Midbrain (tissue), 1 donor: Measurements from ENCODE around the gene HOXD12.

ENCODE experiments used
- DNase-seq: peaks from one replicate; lab custom pipeline; 2025; lab: John Stamatoyannopoulos, UW

The HOXD12 gene, protein sequence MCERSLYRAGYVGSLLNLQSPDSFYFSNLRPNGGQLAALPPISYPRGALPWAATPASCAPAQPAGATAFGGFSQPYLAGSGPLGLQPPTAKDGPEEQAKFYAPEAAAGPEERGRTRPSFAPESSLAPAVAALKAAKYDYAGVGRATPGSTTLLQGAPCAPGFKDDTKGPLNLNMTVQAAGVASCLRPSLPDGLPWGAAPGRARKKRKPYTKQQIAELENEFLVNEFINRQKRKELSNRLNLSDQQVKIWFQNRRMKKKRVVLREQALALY

DNA sequence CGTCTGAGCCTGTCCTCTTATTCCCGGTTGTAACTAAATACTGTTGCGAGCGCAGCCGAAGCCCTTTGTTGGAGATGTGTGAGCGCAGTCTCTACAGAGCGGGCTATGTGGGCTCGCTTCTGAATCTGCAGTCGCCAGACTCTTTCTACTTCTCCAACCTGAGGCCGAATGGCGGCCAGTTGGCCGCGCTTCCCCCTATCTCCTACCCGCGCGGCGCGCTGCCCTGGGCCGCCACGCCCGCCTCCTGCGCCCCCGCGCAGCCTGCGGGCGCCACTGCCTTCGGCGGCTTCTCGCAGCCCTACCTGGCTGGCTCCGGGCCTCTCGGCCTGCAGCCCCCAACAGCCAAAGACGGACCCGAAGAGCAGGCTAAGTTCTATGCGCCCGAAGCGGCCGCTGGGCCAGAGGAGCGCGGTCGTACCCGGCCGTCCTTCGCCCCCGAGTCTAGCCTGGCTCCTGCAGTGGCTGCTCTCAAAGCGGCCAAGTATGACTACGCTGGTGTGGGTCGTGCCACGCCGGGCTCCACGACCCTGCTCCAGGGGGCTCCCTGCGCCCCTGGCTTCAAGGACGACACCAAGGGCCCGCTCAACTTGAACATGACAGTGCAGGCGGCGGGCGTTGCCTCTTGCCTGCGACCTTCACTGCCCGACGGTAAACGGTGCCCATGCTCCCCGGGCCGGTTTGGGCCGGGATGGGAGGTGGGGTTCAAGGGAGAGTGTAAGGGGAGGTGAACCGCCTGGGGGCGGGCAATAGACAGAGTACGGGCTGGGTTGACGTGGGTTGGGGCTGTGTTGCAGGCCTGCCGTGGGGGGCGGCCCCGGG, at the start of gene HOXD12:
TSS of gene HOXD12 (plus strand) at position 68 of the 819 bp plus-strand sequence. CDS start at position 75, 7 bp downstream.
- no peak for DNase-seq

DNA sequence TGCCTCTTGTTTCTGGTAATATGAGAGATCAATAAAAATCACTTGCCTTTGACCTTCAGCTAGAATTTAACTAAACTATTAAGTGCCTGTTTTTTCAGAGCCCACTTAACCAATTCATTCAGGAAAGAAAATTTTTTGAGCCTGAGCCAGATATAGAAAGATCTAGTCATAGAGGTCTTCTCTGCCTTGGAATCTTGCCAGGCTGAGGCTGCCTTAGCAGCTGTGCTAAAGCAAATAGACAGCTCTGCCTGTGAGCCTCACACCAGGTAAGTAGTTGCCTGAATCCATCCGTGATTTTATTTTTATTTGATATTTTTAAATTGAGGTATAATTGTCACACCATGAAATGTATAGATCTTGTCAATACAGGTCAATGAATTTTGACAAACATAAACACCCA, 43.2 kb upstream of the HOXD12 start:
- DNase-seq: no peak

DNA sequence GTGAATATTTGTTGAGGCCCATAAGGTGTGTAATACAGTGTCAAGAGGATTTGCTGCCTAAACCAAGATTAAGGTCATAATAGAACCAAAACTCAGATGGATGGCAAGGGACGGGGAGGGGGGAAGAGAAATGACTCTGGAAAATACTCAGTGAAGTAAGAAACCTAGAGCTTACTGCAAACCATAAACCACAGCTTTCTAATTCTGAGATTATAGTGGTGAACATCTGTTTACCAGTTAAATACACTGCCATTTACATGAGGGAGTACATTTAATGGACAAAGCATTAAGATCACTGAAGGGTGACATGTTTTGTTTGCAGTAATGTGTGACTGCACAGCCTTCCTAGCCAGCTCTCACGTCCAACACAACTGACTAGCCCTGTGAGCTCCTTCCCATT, 35.6 kb upstream of the HOXD12 start:
- DNase-seq: no peak

DNA sequence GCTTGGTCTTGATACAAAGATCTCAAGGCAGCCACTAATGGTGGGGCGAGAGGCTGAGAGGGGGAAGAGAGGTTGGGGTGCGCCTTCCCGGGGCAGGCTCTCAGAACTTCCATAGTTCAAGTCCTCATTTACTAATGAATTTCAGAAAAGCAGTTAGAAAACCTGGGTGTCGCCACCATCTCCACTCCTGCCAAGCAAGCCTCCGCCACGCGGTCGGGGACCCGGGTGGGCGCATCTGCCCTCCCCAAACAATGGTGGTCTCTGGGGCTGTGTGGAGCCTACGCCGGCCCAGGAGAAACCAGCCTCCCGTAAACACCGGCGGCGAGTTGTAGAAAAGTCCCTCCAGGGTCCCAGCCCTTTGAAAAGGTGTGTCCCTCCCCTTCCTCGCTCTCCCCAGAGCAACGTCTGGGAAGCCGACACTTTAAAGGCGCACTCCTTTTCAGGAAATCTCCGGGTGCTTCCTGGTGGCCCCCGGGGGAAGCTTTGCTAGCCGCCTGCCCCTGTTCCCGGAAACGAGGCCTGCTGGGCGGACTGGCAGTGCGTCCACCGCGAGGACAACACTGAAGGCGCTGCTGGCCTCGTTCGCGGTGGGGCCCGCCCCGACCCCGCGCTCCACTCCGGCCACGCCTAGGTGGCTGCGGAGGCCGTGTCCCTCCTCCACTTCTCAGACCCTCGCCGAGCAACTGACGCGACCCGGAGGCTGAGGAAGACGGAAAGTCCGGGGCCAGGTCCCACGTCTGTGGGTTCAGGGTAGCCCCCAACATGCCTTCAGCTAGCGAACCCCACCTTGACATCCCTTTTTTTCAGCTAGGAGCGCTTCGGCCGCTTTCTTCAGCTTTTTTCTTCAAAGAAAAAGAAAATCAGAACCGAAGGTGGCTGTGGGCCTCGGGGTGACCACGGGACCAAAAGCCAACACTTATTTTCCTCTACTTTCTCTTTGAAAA, 32.7 kb upstream of the HOXD12 start:
- DNase-seq: no peak

DNA sequence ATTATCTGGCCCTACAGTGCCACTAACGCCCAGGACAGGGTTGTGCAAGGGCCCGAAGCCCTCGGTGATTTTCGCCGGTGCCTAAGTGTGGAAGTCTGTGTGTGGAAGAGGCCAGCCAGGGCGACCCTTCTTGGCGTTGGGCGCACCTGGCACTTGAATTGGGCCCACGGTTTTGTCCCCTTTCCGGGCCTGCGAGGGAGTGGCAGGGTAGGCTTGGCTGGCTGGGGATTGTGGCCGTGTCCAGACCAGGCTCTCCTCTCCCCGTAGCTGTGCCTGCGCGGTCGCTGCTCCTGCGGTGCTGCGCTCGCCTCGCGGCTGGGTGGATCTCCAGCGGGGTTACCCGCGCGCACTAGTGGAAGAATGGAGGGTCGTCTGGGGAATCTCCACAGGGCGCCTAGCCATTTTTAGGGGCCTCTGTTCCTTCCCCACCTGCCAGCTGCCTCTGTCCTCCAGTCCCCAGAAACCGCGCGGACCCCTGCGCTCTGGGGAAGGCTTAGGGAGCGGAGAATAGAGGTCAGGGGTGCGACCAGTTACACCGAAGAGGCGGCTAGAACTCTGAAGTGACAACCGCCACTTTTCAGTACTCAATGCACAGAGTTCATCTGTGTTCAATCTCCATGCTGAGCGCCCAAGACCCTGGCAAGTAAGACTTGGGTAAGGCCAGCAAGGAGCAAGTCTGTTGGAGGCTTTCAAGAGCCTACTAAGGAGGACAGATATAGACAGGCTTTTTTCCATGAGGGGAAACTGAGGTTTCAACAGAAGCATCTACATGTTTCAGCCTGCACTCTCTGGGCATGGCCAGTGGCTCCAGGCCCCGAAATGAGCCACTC, 31.8 kb upstream of the HOXD12 start:
- DNase-seq: no peak

DNA sequence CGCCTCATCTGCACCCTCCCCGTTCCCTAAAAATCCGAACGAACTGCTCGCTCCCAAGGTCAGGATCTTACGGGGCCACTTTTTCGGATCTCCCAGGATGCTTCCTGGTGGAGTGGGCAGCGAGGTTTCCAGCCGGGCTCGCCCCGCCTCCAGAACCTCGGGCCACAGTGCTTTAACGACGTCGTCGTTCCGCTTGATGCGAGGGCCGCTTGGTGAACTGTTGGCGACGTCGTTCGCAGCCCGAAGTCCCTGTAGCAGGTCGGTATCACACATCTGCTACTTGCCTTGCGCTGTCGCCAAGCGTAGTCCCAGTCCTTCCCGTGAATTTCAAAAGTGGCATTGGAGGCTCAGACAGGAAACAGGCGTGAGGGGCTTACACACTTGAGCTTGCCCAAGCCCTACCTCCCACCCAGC, 31.2 kb upstream of the HOXD12 start:
- DNase-seq: no peak

DNA sequence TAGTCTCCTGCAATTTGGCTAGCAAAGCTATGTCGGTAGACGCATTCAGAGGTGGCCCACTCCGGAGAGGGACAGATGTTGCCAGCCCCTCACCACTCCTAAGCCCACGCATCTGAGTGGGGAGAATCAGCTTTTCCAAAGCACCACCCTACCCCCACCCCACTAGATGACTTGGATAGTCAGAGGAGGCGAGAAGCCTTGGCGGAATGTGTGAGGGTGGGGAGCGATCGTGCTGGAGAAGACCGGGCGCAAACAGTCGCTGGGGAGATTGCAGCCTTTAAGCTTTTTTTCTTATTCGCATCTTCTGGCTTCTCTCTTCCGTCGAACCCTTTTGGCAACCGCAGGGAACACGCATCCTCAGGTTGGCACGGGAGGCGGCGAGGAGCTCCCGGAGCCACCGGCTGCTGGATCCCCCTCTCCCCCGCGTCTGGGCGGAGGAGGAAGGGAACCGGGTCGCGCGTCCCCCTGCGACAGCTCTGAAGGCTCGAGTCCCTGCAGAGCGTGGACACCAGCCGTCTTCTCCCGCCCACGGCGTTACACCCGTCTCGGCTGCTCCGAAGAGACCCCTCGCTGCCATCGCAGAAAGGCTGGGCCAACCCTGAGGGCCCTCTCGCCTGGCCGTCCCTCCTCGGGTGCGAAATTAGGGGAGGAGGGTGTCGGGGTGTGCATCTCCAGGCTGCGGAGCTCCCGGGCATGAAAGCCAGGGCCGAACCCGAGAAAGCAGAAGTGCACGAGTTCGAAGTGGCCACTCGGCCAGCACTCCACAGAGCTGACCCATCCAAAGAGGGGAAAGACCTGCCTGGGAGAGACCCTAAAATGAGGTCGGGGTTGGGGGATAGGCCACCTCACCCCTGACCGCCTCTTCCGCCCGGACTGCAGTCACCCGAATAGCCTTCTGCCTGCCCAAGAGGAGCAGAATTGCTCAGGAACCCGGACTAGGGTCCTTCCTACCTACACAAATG, 28.0 kb upstream of the HOXD12 start:
- no peak for DNase-seq

DNA sequence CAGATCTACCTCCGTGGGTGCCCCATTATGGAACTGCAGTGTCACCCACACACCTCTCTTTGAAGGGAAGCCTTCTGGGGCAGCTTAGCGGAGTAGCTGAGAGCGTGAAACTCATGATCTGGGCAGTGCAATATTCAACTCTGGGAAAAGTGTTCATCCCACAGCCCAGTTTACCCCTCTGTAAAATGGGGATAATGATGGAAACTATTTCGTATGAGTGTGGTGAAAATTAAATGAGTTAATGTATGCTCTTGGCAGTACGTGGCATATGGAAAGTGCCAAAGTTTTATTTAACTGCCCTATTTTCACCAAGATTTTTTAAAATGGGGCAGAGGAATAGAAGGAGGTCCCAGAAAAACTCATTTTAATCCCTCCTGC, 27.3 kb upstream of the HOXD12 start:
- DNase-seq: no peak

DNA sequence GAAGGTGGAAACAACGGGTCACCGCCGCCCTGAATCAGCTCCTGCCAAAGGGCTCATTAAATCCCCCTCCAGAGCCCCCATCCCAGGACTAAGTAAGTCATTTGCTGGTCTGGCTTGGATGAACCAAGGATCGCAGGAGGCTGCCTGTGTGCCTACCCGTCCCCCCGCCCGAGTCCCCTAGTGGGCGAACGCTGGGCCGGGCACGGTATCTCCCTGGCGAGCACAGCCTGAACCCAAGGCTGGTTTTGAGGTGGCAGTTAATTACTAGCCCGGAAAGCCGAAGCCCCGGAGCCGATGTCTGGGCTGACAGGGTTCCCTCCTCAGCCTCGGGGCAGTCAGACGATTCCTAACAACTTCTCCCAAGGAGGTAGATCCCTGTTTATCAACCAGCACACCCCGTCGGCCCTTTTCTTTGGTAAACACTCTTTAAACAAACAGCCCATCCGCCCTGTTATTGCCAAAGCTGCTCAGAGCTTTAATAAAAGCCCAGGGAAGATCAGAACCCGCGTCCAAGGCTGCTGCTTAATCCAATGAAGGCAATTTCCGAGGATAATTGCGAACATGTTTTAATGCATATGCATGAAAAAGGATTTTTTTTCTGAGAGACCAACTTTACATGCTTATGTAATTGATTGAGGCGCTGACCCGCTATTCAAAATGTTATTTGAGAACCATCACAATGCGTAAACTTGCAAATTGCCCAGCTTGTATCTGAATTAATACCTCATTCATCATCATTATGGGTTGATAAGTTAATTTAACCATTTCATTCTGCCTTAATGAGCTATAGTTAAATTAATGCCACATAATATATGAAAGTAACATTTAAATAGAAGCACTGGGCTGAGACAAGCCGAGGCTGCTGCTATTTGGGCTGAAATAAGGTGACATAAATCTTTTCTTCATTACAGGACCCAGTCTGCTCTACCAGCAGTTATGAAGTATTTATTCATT, 26.4 kb upstream of the HOXD12 start:
- no peak for DNase-seq

DNA sequence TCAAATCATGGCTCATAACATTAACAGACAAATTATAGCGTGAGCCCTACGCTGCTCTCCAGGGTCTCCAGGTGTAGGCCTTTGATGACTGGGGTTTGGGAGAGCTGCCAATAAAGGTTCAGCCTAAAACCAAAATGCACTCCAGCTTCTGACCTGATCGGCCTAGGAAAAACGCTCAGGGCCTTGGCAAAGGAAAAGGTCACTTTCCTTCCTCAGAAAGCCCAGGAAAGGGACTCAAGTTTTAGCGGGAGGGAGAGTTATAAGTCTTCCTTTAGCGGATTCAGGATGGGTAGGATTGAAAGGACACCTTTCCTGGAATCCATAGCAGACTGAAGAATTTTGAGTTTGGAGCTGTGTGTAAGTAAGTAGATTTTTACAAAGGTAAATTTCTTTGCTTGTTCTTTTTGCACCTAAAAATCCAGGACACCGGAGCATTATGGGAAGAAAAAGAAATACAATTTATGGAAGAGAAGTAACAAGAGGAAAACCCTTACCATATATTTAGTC, 24.6 kb upstream of the HOXD12 start:
- DNase-seq: no peak

DNA sequence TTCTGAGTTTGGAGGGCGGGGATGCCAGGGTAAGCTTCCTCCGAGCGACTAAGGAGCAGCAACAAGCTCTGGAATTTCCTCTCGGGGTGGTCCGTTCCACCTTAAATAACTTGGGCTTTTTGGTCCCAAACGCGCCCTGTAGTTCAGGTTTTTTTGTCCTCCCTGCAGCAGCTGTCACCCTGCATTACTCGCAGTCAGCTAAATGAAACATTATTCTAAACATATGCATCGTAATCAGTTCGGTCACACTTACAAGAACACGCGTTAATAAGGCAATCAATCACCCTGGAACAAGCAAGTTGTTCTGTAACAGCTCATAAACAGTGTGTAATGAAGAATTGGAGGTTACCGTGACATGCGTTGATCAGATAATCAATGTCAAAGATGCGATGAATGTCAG, 24.1 kb upstream of the HOXD12 start:
- no peak for DNase-seq

DNA sequence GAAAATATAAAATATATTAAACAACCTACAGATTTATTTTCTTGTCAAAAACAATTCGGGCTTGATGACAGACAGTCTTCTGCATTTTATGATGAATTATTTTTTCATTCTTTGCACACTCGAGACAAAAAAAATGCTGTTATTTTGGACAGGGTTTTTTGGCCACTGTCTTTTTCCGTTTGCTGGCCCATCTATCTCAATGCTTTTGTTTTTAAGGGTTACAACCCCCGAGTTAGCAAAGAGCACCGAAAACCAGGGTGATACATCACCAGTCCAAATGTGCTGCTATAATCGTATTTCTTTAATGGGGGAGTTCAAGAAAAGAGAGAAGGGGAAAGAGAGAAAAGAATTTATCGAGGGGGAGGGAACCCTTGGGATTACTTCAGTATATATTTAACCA, 23.5 kb upstream of the HOXD12 start:
- DNase-seq: no peak

DNA sequence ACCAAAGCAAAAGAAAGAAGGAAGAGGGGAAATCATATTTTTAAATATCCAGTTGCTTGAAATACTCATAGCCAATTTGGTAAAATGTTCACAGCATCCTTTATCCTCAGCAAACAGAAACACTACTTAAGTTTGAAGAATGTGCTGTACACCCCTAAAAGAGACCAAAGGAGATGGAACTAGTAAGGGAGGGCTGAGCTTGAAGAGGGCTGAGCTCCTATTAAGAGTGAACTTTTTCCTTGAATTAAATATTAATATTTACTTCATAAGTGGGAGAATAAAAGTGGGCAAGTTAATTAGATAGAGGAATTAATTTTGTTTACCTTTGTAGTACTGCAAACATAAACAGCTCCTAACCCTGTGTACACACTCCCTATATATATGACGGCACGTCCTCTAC, 22.8 kb upstream of the HOXD12 start:
- no peak for DNase-seq

DNA sequence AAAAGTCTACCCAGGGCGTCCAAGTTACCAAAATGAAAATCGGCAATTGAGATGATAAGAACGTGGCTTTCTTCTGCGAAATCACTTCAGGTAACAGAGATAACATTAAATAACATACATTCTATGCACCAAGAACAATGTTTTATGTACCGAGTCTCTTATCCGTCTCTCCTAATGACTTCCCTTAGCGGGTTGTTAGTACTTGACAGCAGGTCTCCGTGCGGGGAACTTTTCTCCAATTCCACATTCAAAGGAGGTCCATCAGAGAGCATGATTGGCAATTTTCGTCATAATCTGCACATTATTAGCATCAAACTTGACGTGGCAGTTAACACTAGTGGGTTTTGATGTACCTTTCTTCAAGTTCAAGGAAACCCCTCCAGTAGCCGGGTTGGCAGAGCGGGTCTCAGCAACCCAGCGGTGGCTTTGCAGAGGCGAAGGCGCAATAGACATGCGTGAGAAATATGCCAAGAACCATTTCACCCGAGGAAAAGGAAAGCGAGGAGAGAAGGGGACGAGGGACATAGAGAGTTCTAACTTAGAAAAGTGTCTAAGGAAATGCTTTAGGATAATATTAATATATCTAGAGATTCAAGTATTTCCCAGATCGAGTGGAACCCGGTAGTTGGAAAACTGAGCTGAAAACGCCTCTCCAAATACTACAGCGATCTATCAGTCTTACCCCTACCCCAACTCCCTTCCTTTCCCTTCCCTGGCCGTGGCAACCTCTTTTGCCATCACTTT, 20.9 kb upstream of the HOXD12 start:
- no peak for DNase-seq

DNA sequence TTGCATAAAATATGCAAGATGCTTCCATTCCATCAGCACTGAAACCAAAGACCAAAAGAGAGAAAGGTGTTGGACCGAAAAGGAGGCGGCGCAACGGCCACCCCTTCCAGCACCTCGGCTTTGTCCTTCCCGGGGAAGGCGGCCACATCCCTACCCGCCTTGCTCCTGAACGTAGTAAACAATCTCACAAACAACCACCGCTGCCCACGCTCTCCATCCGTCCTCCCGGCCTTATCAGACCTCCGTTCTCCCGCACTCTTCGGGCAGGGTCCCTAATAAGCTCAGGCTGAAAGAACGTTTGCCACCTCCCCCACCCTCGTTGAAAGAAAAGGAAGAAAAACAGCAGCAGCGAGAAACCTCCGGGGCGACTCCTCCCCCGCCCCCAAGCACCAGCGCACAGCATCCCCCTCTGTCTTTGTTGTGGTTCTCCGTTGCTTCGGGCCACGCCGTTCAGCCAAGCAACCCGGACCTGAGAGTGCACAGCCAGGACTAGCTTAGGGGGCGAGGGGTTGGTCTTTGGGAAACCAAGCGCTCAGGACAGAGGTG, 20.2 kb upstream of the HOXD12 start:
- DNase-seq: no peak

DNA sequence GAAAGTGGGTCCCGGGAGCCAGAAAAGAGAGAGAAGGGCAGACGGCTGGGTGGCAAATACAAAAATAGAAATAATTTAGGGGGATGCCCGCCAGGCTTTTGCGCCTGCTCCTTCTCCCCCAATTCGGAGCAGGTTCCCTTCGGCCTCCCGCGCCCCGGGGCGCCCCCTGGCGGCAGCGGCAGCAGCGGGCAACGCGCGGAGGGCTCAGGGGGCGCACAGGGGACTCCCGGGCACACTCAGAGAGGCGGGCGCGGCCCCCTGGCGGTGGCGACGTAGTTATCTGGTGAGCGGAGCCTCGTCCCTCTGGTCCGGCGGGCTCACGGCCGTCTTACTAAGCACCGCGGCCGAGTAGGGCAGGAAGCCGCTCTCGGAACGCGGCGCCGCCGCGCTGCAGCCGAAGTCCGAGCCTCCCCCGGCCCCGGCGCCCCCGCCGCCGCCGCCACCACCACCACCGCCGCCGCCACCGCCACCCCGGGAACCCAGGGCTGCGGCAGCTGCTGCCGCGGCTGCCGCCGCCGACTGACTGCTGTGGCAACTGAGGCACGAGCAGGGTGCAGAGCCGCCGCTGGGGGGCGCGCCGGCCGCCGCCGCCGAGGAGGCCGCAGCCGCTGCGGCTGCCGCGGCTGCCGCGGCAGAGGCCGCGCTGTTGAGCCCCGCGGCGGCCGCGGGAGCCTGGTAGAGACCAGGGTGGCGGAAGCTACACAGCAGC, 19.6 kb upstream of the HOXD12 start:
- no peak for DNase-seq
